K562 (cell line): ENCODE results near the gene CLTC.

ENCODE experiments used
- TF ChIP-seq, protein P1 (sequence below), 2 experiments: fragments of 450-650 bp in 1 of 2; sonication (generic) in 1 of 2; formaldehyde crosslinking in 1 of 2; IDR thresholded peaks in 1 of 2; conservative IDR thresholded peaks in 1 of 2; 2 replicates each; pipeline versions ENCODE4 v1.6.1 to v1.8.1; 2016 to 2023; ENCODE audit warnings: mild to moderate bottlenecking in 2 of 2, moderate library complexity in 2 of 2, inconsistent platforms in 1 of 2, missing genetic modification reagents in 1 of 2
- TF ChIP-seq, protein P2 (sequence below), 2 experiments: fragments of 450-650 bp in 1 of 2; IDR thresholded peaks; 2 replicates each; pipeline ENCODE4 v1.6.1; 2011 to 2017; ENCODE audit warnings: low read depth in 2 of 2, antibody characterized with exemption in 1 of 2, borderline replicate concordance in 1 of 2, low read length in 1 of 2, mild to moderate bottlenecking in 1 of 2, mixed read lengths in 1 of 2; ENCODE audit not compliant: control insufficient read depth in 1 of 2

DNA sequence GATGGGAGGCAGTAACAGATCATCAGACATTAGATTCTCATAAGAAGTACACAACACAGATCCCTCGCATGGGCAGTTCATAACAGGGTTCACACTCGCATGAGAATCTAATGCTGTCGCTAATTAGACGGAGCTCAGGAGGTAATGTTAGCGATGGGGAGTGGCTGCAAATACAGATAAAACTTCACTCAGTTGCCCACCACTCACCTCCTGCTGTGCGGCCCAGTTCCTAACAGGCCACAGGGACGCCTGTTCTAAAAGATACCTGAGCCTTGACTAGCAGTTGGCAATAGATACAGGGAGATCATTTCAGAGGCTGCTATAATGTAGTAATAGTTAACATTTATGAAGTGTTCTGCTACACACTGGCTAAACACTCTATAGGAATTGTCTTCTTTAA lies 82.6 kb downstream of the CLTC start:
- TF ChIP-seq, protein P1, sequence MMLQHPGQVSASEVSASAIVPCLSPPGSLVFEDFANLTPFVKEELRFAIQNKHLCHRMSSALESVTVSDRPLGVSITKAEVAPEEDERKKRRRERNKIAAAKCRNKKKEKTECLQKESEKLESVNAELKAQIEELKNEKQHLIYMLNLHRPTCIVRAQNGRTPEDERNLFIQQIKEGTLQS (IDR thresholded peaks at IDR 0.05), result no peak
- TF ChIP-seq, protein P1 (CRISPR knock-in tag; conservative IDR thresholded peaks at IDR 0.05), result no peak
- TF ChIP-seq, protein P2, sequence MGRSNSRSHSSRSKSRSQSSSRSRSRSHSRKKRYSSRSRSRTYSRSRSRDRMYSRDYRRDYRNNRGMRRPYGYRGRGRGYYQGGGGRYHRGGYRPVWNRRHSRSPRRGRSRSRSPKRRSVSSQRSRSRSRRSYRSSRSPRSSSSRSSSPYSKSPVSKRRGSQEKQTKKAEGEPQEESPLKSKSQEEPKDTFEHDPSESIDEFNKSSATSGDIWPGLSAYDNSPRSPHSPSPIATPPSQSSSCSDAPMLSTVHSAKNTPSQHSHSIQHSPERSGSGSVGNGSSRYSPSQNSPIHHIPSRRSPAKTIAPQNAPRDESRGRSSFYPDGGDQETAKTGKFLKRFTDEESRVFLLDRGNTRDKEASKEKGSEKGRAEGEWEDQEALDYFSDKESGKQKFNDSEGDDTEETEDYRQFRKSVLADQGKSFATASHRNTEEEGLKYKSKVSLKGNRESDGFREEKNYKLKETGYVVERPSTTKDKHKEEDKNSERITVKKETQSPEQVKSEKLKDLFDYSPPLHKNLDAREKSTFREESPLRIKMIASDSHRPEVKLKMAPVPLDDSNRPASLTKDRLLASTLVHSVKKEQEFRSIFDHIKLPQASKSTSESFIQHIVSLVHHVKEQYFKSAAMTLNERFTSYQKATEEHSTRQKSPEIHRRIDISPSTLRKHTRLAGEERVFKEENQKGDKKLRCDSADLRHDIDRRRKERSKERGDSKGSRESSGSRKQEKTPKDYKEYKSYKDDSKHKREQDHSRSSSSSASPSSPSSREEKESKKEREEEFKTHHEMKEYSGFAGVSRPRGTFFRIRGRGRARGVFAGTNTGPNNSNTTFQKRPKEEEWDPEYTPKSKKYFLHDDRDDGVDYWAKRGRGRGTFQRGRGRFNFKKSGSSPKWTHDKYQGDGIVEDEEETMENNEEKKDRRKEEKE (IDR thresholded peaks at IDR 0.05; ENCODE audit: borderline replicate concordance in 1 of 2, control insufficient read depth in 1 of 2, low read depth in 2 of 2, low read length in 1 of 2), result no peak
